Measurements from ENCODE around the gene GCNT4.

DNA sequence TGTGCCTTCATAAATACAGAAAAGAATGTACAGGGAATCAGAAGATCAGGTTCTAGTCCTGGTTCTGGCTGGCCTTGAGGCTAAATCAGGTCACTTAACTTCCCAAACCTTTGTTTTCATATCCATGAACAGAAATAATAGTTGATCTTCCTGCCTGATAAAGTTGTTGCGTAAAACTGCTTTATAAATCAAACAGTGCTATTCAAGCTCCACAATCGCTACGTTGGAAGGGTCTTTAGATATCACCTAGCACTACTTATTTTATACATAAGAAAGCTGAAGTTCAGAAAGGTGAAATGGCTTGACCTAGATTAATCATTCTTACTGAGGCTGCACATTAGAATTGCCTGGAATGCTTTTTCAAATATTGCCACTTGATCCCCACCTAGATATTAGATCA is 36.3 kb upstream of the GCNT4 start:
- TF ChIP-seq RCOR1 (IDR thresholded peaks at IDR 0.05; ENCODE audit: low read length) (no peak), JUND (IDR thresholded peaks at IDR 0.05) (no peak), POLR2AphosphoS5 (IDR thresholded peaks at IDR 0.05; ENCODE audit: low read depth, low read length) (no peak), RFX5 (IDR thresholded peaks at IDR 0.05; ENCODE audit: low read length) (no peak), SMC3 (IDR thresholded peaks at IDR 0.05; ENCODE audit: low read depth, low read length) (no peak), FOXM1 (IDR thresholded peaks at IDR 0.05; ENCODE audit: low read depth) (no peak), NFIC (IDR thresholded peaks at IDR 0.05; ENCODE audit: borderline replicate concordance) (no peak), EP300 (IDR thresholded peaks at IDR 0.05; ENCODE audit: borderline replicate concordance in 1 of 2, low read depth in 1 of 2, low read length in 1 of 2) (no peak)
- TF ChIP-seq, protein P1, sequence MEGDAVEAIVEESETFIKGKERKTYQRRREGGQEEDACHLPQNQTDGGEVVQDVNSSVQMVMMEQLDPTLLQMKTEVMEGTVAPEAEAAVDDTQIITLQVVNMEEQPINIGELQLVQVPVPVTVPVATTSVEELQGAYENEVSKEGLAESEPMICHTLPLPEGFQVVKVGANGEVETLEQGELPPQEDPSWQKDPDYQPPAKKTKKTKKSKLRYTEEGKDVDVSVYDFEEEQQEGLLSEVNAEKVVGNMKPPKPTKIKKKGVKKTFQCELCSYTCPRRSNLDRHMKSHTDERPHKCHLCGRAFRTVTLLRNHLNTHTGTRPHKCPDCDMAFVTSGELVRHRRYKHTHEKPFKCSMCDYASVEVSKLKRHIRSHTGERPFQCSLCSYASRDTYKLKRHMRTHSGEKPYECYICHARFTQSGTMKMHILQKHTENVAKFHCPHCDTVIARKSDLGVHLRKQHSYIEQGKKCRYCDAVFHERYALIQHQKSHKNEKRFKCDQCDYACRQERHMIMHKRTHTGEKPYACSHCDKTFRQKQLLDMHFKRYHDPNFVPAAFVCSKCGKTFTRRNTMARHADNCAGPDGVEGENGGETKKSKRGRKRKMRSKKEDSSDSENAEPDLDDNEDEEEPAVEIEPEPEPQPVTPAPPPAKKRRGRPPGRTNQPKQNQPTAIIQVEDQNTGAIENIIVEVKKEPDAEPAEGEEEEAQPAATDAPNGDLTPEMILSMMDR (IDR thresholded peaks at IDR 0.05), result no peak
- TF ChIP-seq, protein P2, sequence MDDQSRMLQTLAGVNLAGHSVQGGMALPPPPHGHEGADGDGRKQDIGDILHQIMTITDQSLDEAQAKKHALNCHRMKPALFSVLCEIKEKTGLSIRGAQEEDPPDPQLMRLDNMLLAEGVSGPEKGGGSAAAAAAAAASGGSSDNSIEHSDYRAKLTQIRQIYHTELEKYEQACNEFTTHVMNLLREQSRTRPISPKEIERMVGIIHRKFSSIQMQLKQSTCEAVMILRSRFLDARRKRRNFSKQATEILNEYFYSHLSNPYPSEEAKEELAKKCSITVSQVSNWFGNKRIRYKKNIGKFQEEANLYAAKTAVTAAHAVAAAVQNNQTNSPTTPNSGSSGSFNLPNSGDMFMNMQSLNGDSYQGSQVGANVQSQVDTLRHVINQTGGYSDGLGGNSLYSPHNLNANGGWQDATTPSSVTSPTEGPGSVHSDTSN (IDR thresholded peaks at IDR 0.05), result no peak
- TF ChIP-seq, protein P3, sequence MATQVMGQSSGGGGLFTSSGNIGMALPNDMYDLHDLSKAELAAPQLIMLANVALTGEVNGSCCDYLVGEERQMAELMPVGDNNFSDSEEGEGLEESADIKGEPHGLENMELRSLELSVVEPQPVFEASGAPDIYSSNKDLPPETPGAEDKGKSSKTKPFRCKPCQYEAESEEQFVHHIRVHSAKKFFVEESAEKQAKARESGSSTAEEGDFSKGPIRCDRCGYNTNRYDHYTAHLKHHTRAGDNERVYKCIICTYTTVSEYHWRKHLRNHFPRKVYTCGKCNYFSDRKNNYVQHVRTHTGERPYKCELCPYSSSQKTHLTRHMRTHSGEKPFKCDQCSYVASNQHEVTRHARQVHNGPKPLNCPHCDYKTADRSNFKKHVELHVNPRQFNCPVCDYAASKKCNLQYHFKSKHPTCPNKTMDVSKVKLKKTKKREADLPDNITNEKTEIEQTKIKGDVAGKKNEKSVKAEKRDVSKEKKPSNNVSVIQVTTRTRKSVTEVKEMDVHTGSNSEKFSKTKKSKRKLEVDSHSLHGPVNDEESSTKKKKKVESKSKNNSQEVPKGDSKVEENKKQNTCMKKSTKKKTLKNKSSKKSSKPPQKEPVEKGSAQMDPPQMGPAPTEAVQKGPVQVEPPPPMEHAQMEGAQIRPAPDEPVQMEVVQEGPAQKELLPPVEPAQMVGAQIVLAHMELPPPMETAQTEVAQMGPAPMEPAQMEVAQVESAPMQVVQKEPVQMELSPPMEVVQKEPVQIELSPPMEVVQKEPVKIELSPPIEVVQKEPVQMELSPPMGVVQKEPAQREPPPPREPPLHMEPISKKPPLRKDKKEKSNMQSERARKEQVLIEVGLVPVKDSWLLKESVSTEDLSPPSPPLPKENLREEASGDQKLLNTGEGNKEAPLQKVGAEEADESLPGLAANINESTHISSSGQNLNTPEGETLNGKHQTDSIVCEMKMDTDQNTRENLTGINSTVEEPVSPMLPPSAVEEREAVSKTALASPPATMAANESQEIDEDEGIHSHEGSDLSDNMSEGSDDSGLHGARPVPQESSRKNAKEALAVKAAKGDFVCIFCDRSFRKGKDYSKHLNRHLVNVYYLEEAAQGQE (IDR thresholded peaks at IDR 0.05; ENCODE audit: low read depth, low read length), result no peak
